Left ventricle myocardium inferior (tissue), 1 donor: Measurements from ENCODE around the gene SH3D21. TPM values are rescaled to one million over a fixed set of nuclear protein-coding genes. Genes with fewer than 3 reads are reported as not detected.

ENCODE experiments used
- DNase-seq: peaks from one replicate; pipeline ENCODE4 v3.0.0-alpha.2; 2020
- H3K27ac ChIP-seq: fragments of 200-600 bp; replicated peaks from 2 replicates; pipeline ENCODE4 v1.8.0; 2021
- H3K27me3 ChIP-seq: fragments of 200-600 bp; 2 replicates; pipeline ENCODE4 v1.8.0; 2021; ENCODE audit warnings: low read depth
- H3K36me3 ChIP-seq: fragments of 200-600 bp; 2 replicates; pipeline ENCODE4 v1.8.0; 2021
- H3K4me1 ChIP-seq: fragments of 200-600 bp; 2 replicates; pipeline ENCODE4 v1.8.0; 2021
- H3K4me3 ChIP-seq: fragments of 200-600 bp; 2 replicates; pipeline ENCODE4 v1.8.0; 2021; ENCODE audit warnings: mild to moderate bottlenecking, moderate library complexity
- H3K9me3 ChIP-seq: fragments of 200-600 bp; replicated peaks from 2 replicates; pipeline ENCODE4 v1.8.0; 2021
- CTCF ChIP-seq: fragments of 200-600 bp; IDR thresholded peaks from 2 replicates; pipeline ENCODE4 v1.8.0; 2021; ENCODE audit warnings: antibody characterized with exemption, mild to moderate bottlenecking, borderline replicate concordance
- intact Hi-C: fragments of 100-400 bp; cut with micrococcal nuclease; formaldehyde crosslinking; loops from one replicate; pipeline ENCODE4 v1.11.0; 2022
- total RNA-seq: library from RNA; stranded (reverse); fragmentation: NEBNext Ultra II Directional; extraction: Animal tissue kit (Norgen Biotek cat#: 25700); gene quantifications from one replicate; pipeline ENCODE4 v1.2.1, GENCODE V29; 2021
- donor health status: DM: no; HTN: yes; CAD: no; lungs with severe emphysema.

The SH3D21 gene
- total RNA-seq, 1 donor from 2014 or later: 1.9 TPM

- no peaks in the 10 kb centered on the region for H3K9me3 ChIP-seq
- no peak overlapping the region for H3K4me3 ChIP-seq
- no peak for DNase-seq
- H3K27me3 ChIP-seq: no peaks in the 10 kb centered on the region
- no peak for TF ChIP-seq CTCF
- intact Hi-C loops: no loop called here
- peaks cover 74% of the 10 kb centered on the region for H3K4me1 ChIP-seq
- H3K36me3 ChIP-seq: peaks cover 29% of the 10 kb centered on the region
- H3K27ac ChIP-seq: no peak overlapping the region
These were observed 36.7 kb upstream of the SH3D21 start for GRCh38 chr1:36269408-36269838.

- H3K27ac ChIP-seq: peak overlapping the region; percentile 54
- intact Hi-C loops: no loop called here
- no peak for DNase-seq
- H3K27me3 ChIP-seq: no peaks in the 10 kb centered on the region
- H3K36me3 ChIP-seq: peaks cover 24% of the 10 kb centered on the region
- no peaks in the 10 kb centered on the region for H3K9me3 ChIP-seq
- peaks cover 71% of the 10 kb centered on the region for H3K4me1 ChIP-seq
- no peak for TF ChIP-seq CTCF
- H3K4me3 ChIP-seq: no peak overlapping the region
These were observed 33.1 kb upstream of the SH3D21 start for GRCh38 chr1:36273024-36273423.

- intact Hi-C loops: no loop called here
- Histone ChIP-seq H3K27me3 (no peaks in the 10 kb centered on the region), H3K27ac (no peak overlapping the region), H3K36me3 (peaks cover 15% of the 10 kb centered on the region), H3K9me3 (no peaks in the 10 kb centered on the region), H3K4me1 (peaks cover 73% of the 10 kb centered on the region), H3K4me3 (no peak overlapping the region)
- TF ChIP-seq CTCF: no peak
- DNase-seq: no peak
These were observed 32.0 kb upstream of the SH3D21 start for GRCh38 chr1:36274201-36274600.

GRCh38 chr1:36276688-36277087 is 29.5 kb upstream of the SH3D21 start:
- Histone ChIP-seq H3K36me3 (no peaks in the 10 kb centered on the region), H3K27me3 (no peaks in the 10 kb centered on the region), H3K27ac (peak overlapping the region; percentile 73), H3K4me1 (peaks cover 85% of the 10 kb centered on the region), H3K9me3 (no peaks in the 10 kb centered on the region), H3K4me3 (no peak overlapping the region)
- intact Hi-C loops: no loop called here
- DNase-seq: no peak
- TF ChIP-seq CTCF: no peak

- intact Hi-C loops: no loop called here
- H3K36me3 ChIP-seq: peaks cover 16% of the 10 kb centered on the region
- no peaks in the 10 kb centered on the region for H3K27me3 ChIP-seq
- no peak for DNase-seq
- peak overlapping the region; percentile 73 for H3K27ac ChIP-seq
- no peak for TF ChIP-seq CTCF
- H3K4me1 ChIP-seq: peaks cover 84% of the 10 kb centered on the region
- no peaks in the 10 kb centered on the region for H3K9me3 ChIP-seq
- no peak overlapping the region for H3K4me3 ChIP-seq
These were observed 26.9 kb upstream of the SH3D21 start for GRCh38 chr1:36279110-36279788.
